ENCODE data around the gene TFAP2C. TPM values are rescaled to one million over a fixed set of nuclear protein-coding genes. Genes with fewer than 3 reads are reported as not detected.

The TFAP2C gene
- total RNA-seq, 1 donor from 2014 or later: 0.82 TPM

- Mint-ChIP-seq H3K4me3 (ENCODE audit: unreplicated experiment) (no peak overlapping the region), H3K36me3 (ENCODE audit: low read depth, unreplicated experiment) (no peaks in the 10 kb centered on the region), H3K9me3 (ENCODE audit: unreplicated experiment) (no peaks in the 10 kb centered on the region), H3K27me3 (ENCODE audit: unreplicated experiment) (no peaks in the 10 kb centered on the region), H3K4me1 (ENCODE audit: unreplicated experiment) (no peaks in the 10 kb centered on the region), H3K27ac (ENCODE audit: unreplicated experiment) (no peak overlapping the region)
- no peak for DNase-seq (ENCODE audit: low spot score)
- no peak for TF ChIP-seq CTCF (IDR thresholded peaks at IDR 0.05; ENCODE audit: unreplicated experiment)
These were observed 34.6 kb downstream of the TFAP2C start for GRCh38 chr20:56663660-56664059.

- no peak overlapping the region for H3K27ac Mint-ChIP-seq (ENCODE audit: unreplicated experiment)
- no peaks in the 10 kb centered on the region for H3K27me3 Mint-ChIP-seq (ENCODE audit: unreplicated experiment)
- no peaks in the 10 kb centered on the region for H3K36me3 Mint-ChIP-seq (ENCODE audit: low read depth, unreplicated experiment)
- no peak for TF ChIP-seq CTCF (IDR thresholded peaks at IDR 0.05; ENCODE audit: unreplicated experiment)
- H3K4me1 Mint-ChIP-seq (ENCODE audit: unreplicated experiment): no peaks in the 10 kb centered on the region
- H3K9me3 Mint-ChIP-seq (ENCODE audit: unreplicated experiment): no peaks in the 10 kb centered on the region
- no peak for DNase-seq (ENCODE audit: low spot score)
- no peak overlapping the region for H3K4me3 Mint-ChIP-seq (ENCODE audit: unreplicated experiment)
These were observed 35.7 kb downstream of the TFAP2C start for GRCh38 chr20:56664796-56665195.

- no peaks in the 10 kb centered on the region for H3K36me3 Mint-ChIP-seq (ENCODE audit: low read depth, unreplicated experiment)
- DNase-seq (ENCODE audit: low spot score): no peak
- no peaks in the 10 kb centered on the region for H3K4me1 Mint-ChIP-seq (ENCODE audit: unreplicated experiment)
- H3K27ac Mint-ChIP-seq (ENCODE audit: unreplicated experiment): no peak overlapping the region
- TF ChIP-seq CTCF (IDR thresholded peaks at IDR 0.05; ENCODE audit: unreplicated experiment): no peak
- H3K9me3 Mint-ChIP-seq (ENCODE audit: unreplicated experiment): no peaks in the 10 kb centered on the region
- no peaks in the 10 kb centered on the region for H3K27me3 Mint-ChIP-seq (ENCODE audit: unreplicated experiment)
- no peak overlapping the region for H3K4me3 Mint-ChIP-seq (ENCODE audit: unreplicated experiment)
These were observed 36.7 kb downstream of the TFAP2C start for GRCh38 chr20:56665806-56666205.

GRCh38 chr20:56673450-56673849 is 44.3 kb downstream of the TFAP2C start:
- no peak for DNase-seq (ENCODE audit: low spot score)
- H3K27me3 Mint-ChIP-seq (ENCODE audit: unreplicated experiment): peaks cover 2% of the 10 kb centered on the region
- no peak for TF ChIP-seq CTCF (IDR thresholded peaks at IDR 0.05; ENCODE audit: unreplicated experiment)
- H3K27ac Mint-ChIP-seq (ENCODE audit: unreplicated experiment): no peak overlapping the region
- peaks cover 2% of the 10 kb centered on the region for H3K4me1 Mint-ChIP-seq (ENCODE audit: unreplicated experiment)
- H3K36me3 Mint-ChIP-seq (ENCODE audit: low read depth, unreplicated experiment): no peaks in the 10 kb centered on the region
- no peak overlapping the region for H3K4me3 Mint-ChIP-seq (ENCODE audit: unreplicated experiment)
- H3K9me3 Mint-ChIP-seq (ENCODE audit: unreplicated experiment): no peaks in the 10 kb centered on the region

- no peak for TF ChIP-seq CTCF (IDR thresholded peaks at IDR 0.05; ENCODE audit: unreplicated experiment)
- Mint-ChIP-seq H3K4me3 (ENCODE audit: unreplicated experiment) (no peak overlapping the region), H3K9me3 (ENCODE audit: unreplicated experiment) (no peaks in the 10 kb centered on the region), H3K27ac (ENCODE audit: unreplicated experiment) (no peak overlapping the region), H3K27me3 (ENCODE audit: unreplicated experiment) (peaks cover 4% of the 10 kb centered on the region), H3K4me1 (ENCODE audit: unreplicated experiment) (peaks cover 2% of the 10 kb centered on the region), H3K36me3 (ENCODE audit: low read depth, unreplicated experiment) (no peaks in the 10 kb centered on the region)
- no peak for DNase-seq (ENCODE audit: low spot score)
These were observed 46.9 kb downstream of the TFAP2C start for GRCh38 chr20:56676001-56676400.
